ENCODE data around the gene ITGA1. TPM values are rescaled to one million over a fixed set of nuclear protein-coding genes. Genes with fewer than 3 reads are reported as not detected.

Gene ITGA1
- total and polyA plus RNA-seq, 2 of the 13 experiments (the other 11 are each of a cell fraction or from before 2014, with no cell fraction given): 23.1 to 28.6 TPM

GRCh38 chr5:52837068-52837467, 49.4 kb downstream of the ITGA1 start (continued):
- TF ChIP-seq, protein P1, sequence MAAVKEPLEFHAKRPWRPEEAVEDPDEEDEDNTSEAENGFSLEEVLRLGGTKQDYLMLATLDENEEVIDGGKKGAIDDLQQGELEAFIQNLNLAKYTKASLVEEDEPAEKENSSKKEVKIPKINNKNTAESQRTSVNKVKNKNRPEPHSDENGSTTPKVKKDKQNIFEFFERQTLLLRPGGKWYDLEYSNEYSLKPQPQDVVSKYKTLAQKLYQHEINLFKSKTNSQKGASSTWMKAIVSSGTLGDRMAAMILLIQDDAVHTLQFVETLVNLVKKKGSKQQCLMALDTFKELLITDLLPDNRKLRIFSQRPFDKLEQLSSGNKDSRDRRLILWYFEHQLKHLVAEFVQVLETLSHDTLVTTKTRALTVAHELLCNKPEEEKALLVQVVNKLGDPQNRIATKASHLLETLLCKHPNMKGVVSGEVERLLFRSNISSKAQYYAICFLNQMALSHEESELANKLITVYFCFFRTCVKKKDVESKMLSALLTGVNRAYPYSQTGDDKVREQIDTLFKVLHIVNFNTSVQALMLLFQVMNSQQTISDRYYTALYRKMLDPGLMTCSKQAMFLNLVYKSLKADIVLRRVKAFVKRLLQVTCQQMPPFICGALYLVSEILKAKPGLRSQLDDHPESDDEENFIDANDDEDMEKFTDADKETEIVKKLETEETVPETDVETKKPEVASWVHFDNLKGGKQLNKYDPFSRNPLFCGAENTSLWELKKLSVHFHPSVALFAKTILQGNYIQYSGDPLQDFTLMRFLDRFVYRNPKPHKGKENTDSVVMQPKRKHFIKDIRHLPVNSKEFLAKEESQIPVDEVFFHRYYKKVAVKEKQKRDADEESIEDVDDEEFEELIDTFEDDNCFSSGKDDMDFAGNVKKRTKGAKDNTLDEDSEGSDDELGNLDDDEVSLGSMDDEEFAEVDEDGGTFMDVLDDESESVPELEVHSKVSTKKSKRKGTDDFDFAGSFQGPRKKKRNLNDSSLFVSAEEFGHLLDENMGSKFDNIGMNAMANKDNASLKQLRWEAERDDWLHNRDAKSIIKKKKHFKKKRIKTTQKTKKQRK (IDR thresholded peaks at IDR 0.05; ENCODE audit: low read length): no peak
- TF ChIP-seq SOX13 (IDR thresholded peaks at IDR 0.05) (no peak), SOX13 (CRISPR knock-in tag; conservative IDR thresholded peaks at IDR 0.05 in 1 of 2, IDR thresholded peaks at IDR 0.05 in 1 of 2) (no peak), IRF2 (CRISPR knock-in tag; IDR thresholded peaks at IDR 0.05) (no peak), ZNF44 (CRISPR knock-in tag; IDR thresholded peaks at IDR 0.05) (no peak), CHD4 (IDR thresholded peaks at IDR 0.05; ENCODE audit: borderline replicate concordance, low read length) (no peak), TBX2 (CRISPR knock-in tag; IDR thresholded peaks at IDR 0.05; ENCODE audit: borderline replicate concordance) (no peak), HES4 (CRISPR knock-in tag; IDR thresholded peaks at IDR 0.05; ENCODE audit: borderline replicate concordance) (no peak)

DNA sequence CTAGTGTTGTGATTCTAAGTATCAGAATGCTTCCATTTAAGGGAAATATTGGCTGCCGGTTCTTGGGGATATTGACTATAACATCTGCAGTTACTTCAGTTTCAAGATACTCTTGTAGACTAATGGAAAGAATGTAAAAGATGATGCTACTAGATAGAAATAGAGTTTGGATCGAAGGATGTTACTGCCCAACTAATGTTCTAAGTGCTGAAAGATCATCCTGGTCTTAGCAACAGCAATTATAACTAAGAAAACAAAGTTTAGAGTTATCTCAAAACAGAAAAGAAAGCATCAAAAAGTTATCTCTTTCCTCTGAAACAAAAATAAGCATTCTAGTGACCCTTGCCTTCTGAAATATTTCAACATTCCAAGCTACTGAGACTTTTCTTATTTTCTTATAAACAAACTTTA, 49.9 kb downstream of the ITGA1 start:
- H3K4me3 ChIP-seq (replicated peaks in 1 of 3; ENCODE audit: insufficient read depth in 1 of 3, low read depth in 2 of 3, low read length in 3 of 3): no peak overlapping the region
- no peak overlapping the region for H3K27ac ChIP-seq (ENCODE audit: extremely low read length, insufficient read depth, low read length)
- H3K4me1 ChIP-seq (ENCODE audit: insufficient read depth, low read length): no peaks in the 10 kb centered on the region
- H3K27me3 ChIP-seq (ENCODE audit: control insufficient read depth in 1 of 2, insufficient read depth in 2 of 2, low read length in 2 of 2): no peaks in the 10 kb centered on the region
- H3K9ac ChIP-seq (ENCODE audit: insufficient read depth, low read depth, low read length): no peak overlapping the region
- no peak overlapping the region for H2AFZ ChIP-seq (ENCODE audit: low read length)
- H3K36me3 ChIP-seq (replicated peaks in 1 of 2; ENCODE audit: control insufficient read depth in 1 of 2, insufficient read depth in 2 of 2, low read length in 2 of 2): no peaks in the 10 kb centered on the region
- in situ Hi-C loops (cut with HindIII; ENCODE audit: extremely low pct_ligation_motif_present, low pct_unique_long_range_greater_than_20kb): no loop called here
- ATAC-seq (no peak), FAIRE-seq (no peak), DNase-seq (ENCODE audit: low spot score) (no peak)
- H3K79me2 ChIP-seq (ENCODE audit: insufficient read depth, low read length): no peaks in the 10 kb centered on the region
- BruUV-seq (replicated peaks): no TSS peak
- H3K4me2 ChIP-seq (ENCODE audit: low read depth, low read length): no peak overlapping the region
- intact Hi-C loops (cut with micrococcal nuclease; ENCODE audit: unreplicated experiment): no loop called here
- WGBS (ENCODE audit: low lambda C conversion rate): 99% methylated on average over 2 of the region's 2 CpGs
- H4K20me1 ChIP-seq (ENCODE audit: insufficient read depth, low read length): no peaks in the 10 kb centered on the region
- CTCF ChIA-PET (ENCODE audit: low intra/inter-chr PET ratio, low total read pairs): no interaction called here
- POLR2A ChIA-PET: no interaction called here
- no peaks in the 10 kb centered on the region for H3K9me3 ChIP-seq (ENCODE audit: low read length)
- TF ChIP-seq REXO4 (CRISPR knock-in tag; IDR thresholded peaks at IDR 0.05; ENCODE audit: borderline replicate concordance) (no peak), ZFX (CRISPR knock-in tag; IDR thresholded peaks at IDR 0.05; ENCODE audit: low read depth) (no peak), NCOR1 (IDR thresholded peaks at IDR 0.05; ENCODE audit: borderline replicate concordance, low read length) (no peak)
- TF ChIP-seq, protein P2, sequence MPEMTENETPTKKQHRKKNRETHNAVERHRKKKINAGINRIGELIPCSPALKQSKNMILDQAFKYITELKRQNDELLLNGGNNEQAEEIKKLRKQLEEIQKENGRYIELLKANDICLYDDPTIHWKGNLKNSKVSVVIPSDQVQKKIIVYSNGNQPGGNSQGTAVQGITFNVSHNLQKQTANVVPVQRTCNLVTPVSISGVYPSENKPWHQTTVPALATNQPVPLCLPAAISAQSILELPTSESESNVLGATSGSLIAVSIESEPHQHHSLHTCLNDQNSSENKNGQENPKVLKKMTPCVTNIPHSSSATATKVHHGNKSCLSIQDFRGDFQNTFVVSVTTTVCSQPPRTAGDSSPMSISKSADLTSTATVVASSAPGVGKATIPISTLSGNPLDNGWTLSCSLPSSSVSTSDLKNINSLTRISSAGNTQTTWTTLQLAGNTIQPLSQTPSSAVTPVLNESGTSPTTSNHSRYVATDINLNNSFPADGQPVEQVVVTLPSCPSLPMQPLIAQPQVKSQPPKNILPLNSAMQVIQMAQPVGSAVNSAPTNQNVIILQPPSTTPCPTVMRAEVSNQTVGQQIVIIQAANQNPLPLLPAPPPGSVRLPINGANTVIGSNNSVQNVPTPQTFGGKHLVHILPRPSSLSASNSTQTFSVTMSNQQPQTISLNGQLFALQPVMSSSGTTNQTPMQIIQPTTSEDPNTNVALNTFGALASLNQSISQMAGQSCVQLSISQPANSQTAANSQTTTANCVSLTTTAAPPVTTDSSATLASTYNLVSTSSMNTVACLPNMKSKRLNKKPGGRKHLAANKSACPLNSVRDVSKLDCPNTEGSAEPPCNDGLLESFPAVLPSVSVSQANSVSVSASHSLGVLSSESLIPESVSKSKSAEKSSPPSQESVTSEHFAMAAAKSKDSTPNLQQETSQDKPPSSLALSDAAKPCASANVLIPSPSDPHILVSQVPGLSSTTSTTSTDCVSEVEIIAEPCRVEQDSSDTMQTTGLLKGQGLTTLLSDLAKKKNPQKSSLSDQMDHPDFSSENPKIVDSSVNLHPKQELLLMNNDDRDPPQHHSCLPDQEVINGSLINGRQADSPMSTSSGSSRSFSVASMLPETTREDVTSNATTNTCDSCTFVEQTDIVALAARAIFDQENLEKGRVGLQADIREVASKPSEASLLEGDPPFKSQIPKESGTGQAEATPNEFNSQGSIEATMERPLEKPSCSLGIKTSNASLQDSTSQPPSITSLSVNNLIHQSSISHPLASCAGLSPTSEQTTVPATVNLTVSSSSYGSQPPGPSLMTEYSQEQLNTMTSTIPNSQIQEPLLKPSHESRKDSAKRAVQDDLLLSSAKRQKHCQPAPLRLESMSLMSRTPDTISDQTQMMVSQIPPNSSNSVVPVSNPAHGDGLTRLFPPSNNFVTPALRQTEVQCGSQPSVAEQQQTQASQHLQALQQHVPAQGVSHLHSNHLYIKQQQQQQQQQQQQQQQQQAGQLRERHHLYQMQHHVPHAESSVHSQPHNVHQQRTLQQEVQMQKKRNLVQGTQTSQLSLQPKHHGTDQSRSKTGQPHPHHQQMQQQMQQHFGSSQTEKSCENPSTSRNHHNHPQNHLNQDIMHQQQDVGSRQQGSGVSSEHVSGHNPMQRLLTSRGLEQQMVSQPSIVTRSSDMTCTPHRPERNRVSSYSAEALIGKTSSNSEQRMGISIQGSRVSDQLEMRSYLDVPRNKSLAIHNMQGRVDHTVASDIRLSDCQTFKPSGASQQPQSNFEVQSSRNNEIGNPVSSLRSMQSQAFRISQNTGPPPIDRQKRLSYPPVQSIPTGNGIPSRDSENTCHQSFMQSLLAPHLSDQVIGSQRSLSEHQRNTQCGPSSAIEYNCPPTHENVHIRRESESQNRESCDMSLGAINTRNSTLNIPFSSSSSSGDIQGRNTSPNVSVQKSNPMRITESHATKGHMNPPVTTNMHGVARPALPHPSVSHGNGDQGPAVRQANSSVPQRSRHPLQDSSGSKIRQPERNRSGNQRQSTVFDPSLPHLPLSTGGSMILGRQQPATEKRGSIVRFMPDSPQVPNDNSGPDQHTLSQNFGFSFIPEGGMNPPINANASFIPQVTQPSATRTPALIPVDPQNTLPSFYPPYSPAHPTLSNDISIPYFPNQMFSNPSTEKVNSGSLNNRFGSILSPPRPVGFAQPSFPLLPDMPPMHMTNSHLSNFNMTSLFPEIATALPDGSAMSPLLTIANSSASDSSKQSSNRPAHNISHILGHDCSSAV (CRISPR knock-in tag; IDR thresholded peaks at IDR 0.05; ENCODE audit: borderline replicate concordance): no peak

All from HepG2 (cell line).